Stimulated activated CD4-positive, alpha-beta T cell treated with anti-CD3 and anti-CD28 coated beads, Interleukin-1b, Interleukin-23, amount 100 ng/mL, for 4 hours (primary cell): ENCODE data around the gene CEBPZOS.

Source experiments
- DNase-seq, 2 donors: peaks; one replicate each; pipeline ENCODE4 v3.0.0-alpha.2; 2020; ENCODE audit warnings: low read depth in 2 of 2

The CEBPZOS gene

GRCh38 chr2:37232131-37232933 lies 36.0 kb downstream of the CEBPZOS start:
- DNase-seq = no peak

- no peak for DNase-seq
Measured at GRCh38 chr2:37243435-37243834, 47.1 kb downstream of the CEBPZOS start.

- no peak for DNase-seq
Measured at GRCh38 chr2:37244017-37244416, 47.7 kb downstream of the CEBPZOS start.

- DNase-seq = no peak
Measured at GRCh38 chr2:37244755-37245154, 48.5 kb downstream of the CEBPZOS start.

GRCh38 chr2:37246205-37246604 lies 49.9 kb downstream of the CEBPZOS start:
- no peak for DNase-seq

- DNase-seq = no peak
Measured at GRCh38 chr2:37250869-37251740, 54.8 kb downstream of the CEBPZOS start.
